ENCODE data around the gene LRMDA.

GRCh38 chr10:76324283-76324682, 892.9 kb downstream of the LRMDA start:
- no peak for TF ChIP-seq CTCF (IDR thresholded peaks at IDR 0.05)
- no peak for TF ChIP-seq POLR2A (IDR thresholded peaks at IDR 0.05)
